ENCODE data around the gene C16orf74. TPM values are rescaled to one million over a fixed set of nuclear protein-coding genes. Genes with fewer than 3 reads are reported as not detected.

C16orf74 gene
- total RNA-seq, 1 donor: 0.81 TPM

GRCh38 chr16:85707528-85708095, 43.3 kb downstream of the C16orf74 start:
- no peak for DNase-seq (ENCODE audit: low read depth)
- no peak for TF ChIP-seq CTCF (IDR thresholded peaks at IDR 0.05; ENCODE audit: insufficient read depth, low read length)
- no peak overlapping the region for H3K4me3 ChIP-seq (ENCODE audit: low read depth, low read length)

- H3K4me3 ChIP-seq (ENCODE audit: low read depth, low read length): no peak overlapping the region
- TF ChIP-seq CTCF (IDR thresholded peaks at IDR 0.05; ENCODE audit: insufficient read depth, low read length): no peak
- no peak for DNase-seq (ENCODE audit: low read depth)
These were observed 44.4 kb downstream of the C16orf74 start for GRCh38 chr16:85706449-85707034.

- no peak for DNase-seq (ENCODE audit: low read depth)
- H3K4me3 ChIP-seq (ENCODE audit: low read depth, low read length): no peak overlapping the region
- TF ChIP-seq CTCF (IDR thresholded peaks at IDR 0.05; ENCODE audit: insufficient read depth, low read length): no peak
These were observed 45.7 kb downstream of the C16orf74 start for GRCh38 chr16:85704900-85705846.

- DNase-seq (ENCODE audit: low read depth): no peak
- H3K4me3 ChIP-seq (ENCODE audit: low read depth, low read length): no peak overlapping the region
- no peak for TF ChIP-seq CTCF (IDR thresholded peaks at IDR 0.05; ENCODE audit: insufficient read depth, low read length)
These were observed 46.9 kb downstream of the C16orf74 start for GRCh38 chr16:85704011-85704410.

- peak; percentile 45 for DNase-seq (ENCODE audit: low read depth)
- no peak for TF ChIP-seq CTCF (IDR thresholded peaks at IDR 0.05; ENCODE audit: insufficient read depth, low read length)
- no peak overlapping the region for H3K4me3 ChIP-seq (ENCODE audit: low read depth, low read length)
These were observed 51.3 kb downstream of the C16orf74 start for GRCh38 chr16:85699628-85700027.

GRCh38 chr16:85698935-85699558, 51.8 kb downstream of the C16orf74 start:
- TF ChIP-seq CTCF (IDR thresholded peaks at IDR 0.05; ENCODE audit: insufficient read depth, low read length): no peak
- no peak for DNase-seq (ENCODE audit: low read depth)

More at GRCh38 chr16:85698935-85699558, 51.8 kb downstream of the C16orf74 start:
- no peak overlapping the region for H3K4me3 ChIP-seq (ENCODE audit: low read depth, low read length)
